Endothelial cell (in vitro differentiated cells): ENCODE measurements around the gene TMEM132C. TPM values are rescaled to one million over a fixed set of nuclear protein-coding genes. Genes with fewer than 3 reads are reported as not detected.
"Not testable (repeated sequence)": the region's sequence is repeated elsewhere in the genome, so short reads cannot be mapped to it uniquely, and the experiment has no call there.

Source experiments
- DNase-seq: peaks from one replicate; pipeline ENCODE4 v3.0.0; 2021; ENCODE audit warnings: low spot score
- H3K27ac Mint-ChIP-seq: one replicate; pipeline ENCODE4 v1.8.0; 2021; ENCODE audit warnings: mixed read lengths, inconsistent platforms; ENCODE audit not compliant: unreplicated experiment
- H3K27me3 Mint-ChIP-seq: one replicate; pipeline ENCODE4 v1.8.0; 2021; ENCODE audit warnings: mild to moderate bottlenecking, moderate library complexity, mixed read lengths, inconsistent platforms; ENCODE audit not compliant: unreplicated experiment
- H3K36me3 Mint-ChIP-seq: one replicate; pipeline ENCODE4 v1.8.0; 2021; ENCODE audit warnings: mild to moderate bottlenecking, low read depth, mixed read lengths, inconsistent platforms; ENCODE audit not compliant: unreplicated experiment
- H3K4me1 Mint-ChIP-seq: one replicate; pipeline ENCODE4 v1.8.0; 2021; ENCODE audit warnings: mild to moderate bottlenecking, mixed read lengths, inconsistent platforms; ENCODE audit not compliant: unreplicated experiment
- H3K4me3 Mint-ChIP-seq: one replicate; pipeline ENCODE4 v1.8.0; 2021; ENCODE audit warnings: mild to moderate bottlenecking, mixed read lengths, inconsistent platforms; ENCODE audit not compliant: unreplicated experiment
- H3K9me3 Mint-ChIP-seq: one replicate; pipeline ENCODE4 v1.8.0; 2021; ENCODE audit warnings: mixed read lengths, inconsistent platforms; ENCODE audit not compliant: unreplicated experiment
- total RNA-seq: library from RNA; stranded (reverse); fragmentation: NEBNext Ultra II Directional; extraction: Animal tissue kit (Norgen Biotek cat#: 25700); gene quantifications from one replicate; pipeline ENCODE4 v1.2.1, GENCODE V29; 2021; ENCODE audit not compliant: unreplicated experiment
- TF ChIP-seq, protein P1 (sequence below): fragments of 200-600 bp; sonication (generic); IDR thresholded peaks from one replicate; pipeline ENCODE4 v1.5.0; 2021; ENCODE audit warnings: antibody characterized with exemption; ENCODE audit not compliant: unreplicated experiment

TMEM132C gene
- total RNA-seq, 1 donor from 2014 or later: not detected

DNA sequence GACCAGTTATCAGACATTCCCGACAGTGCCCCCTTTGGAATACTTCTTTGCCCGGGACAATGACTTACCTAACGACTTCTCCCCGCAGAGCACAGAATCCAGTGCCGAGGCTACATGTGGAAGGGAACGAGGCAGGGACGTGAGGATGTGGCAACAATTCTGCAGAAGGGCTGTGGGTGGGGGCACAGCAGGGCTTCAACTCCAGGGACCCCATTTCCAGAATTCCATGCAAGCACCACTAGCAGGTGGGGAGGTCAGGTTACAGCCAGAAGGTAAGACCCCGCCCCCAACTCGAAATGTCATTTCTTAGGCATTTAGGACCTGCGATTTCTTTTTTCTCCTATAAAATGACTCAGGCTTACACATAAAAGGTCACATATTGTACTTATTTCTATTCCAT is 207.9 kb downstream of the TMEM132C start:
- H3K9me3 Mint-ChIP-seq: peaks cover 52% of the 10 kb centered on the region
- TF ChIP-seq, protein P1, sequence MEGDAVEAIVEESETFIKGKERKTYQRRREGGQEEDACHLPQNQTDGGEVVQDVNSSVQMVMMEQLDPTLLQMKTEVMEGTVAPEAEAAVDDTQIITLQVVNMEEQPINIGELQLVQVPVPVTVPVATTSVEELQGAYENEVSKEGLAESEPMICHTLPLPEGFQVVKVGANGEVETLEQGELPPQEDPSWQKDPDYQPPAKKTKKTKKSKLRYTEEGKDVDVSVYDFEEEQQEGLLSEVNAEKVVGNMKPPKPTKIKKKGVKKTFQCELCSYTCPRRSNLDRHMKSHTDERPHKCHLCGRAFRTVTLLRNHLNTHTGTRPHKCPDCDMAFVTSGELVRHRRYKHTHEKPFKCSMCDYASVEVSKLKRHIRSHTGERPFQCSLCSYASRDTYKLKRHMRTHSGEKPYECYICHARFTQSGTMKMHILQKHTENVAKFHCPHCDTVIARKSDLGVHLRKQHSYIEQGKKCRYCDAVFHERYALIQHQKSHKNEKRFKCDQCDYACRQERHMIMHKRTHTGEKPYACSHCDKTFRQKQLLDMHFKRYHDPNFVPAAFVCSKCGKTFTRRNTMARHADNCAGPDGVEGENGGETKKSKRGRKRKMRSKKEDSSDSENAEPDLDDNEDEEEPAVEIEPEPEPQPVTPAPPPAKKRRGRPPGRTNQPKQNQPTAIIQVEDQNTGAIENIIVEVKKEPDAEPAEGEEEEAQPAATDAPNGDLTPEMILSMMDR: no peak
- DNase-seq: no peak
- no peak overlapping the region for H3K4me3 Mint-ChIP-seq
- peaks cover 9% of the 10 kb centered on the region for H3K27me3 Mint-ChIP-seq
- no peak overlapping the region for H3K27ac Mint-ChIP-seq
- H3K36me3 Mint-ChIP-seq: peaks cover 16% of the 10 kb centered on the region
- H3K4me1 Mint-ChIP-seq: no peaks in the 10 kb centered on the region

DNA sequence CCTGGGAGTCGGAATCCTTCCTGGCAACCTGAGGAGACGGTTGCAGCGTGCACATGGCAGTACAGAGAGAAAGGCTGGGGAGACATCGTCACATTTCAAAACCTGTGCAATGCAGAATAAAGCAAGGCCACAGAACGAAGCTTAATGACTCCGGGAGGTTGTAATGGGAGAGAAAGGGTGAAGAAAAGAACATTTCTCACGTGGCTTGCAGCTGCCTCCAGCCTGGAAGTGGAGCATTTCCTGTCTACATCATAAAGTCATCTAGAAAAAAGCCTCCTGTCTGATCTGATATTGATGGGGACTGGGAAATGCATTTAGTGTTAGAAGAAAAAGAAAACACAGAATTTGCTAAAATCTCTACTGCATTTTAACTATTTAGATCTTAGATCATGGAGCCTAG is 209.3 kb downstream of the TMEM132C start:
- Mint-ChIP-seq H3K4me1 (no peaks in the 10 kb centered on the region), H3K36me3 (peaks cover 20% of the 10 kb centered on the region), H3K9me3 (peaks cover 47% of the 10 kb centered on the region), H3K4me3 (no peak overlapping the region), H3K27me3 (peaks cover 9% of the 10 kb centered on the region), H3K27ac (no peak overlapping the region)
- DNase-seq: no peak
- TF ChIP-seq, protein P1: no peak

DNA sequence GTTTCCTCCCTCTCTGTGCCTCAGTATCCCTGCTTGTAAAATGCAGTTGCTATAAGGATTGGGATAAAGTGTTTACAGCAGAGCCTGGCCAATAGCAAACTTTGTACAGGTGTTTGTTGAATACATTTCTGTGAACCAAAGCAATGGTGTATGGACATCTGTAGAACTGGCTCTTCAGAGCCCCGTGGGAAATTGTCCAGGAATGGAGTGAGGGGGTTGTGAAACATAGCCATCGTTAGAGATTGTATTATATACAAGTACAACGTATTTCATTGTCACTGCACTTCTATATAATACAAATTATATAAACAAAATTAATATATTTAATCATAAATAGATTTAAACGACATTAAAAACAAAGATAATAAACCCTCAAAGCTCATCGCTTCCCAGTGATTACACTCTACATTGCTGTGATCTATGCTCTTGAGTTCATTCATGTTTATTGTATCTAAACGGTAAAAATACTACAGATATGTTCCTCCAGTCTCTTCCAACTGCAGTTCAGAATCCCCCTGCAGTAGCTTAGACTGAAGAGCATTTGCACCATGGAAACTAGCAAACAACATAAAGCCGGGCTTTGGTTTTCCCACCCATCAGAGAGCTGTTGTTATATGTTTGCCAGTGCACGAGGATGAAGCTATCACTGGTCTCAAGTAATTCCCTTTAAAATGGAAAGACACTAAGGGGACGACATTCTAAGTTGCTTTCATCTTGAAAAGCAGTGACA is 216.7 kb downstream of the TMEM132C start:
- H3K4me3 Mint-ChIP-seq: no peak overlapping the region
- peaks cover 41% of the 10 kb centered on the region for H3K9me3 Mint-ChIP-seq
- TF ChIP-seq, protein P1: no peak
- H3K27me3 Mint-ChIP-seq: no peaks in the 10 kb centered on the region
- H3K4me1 Mint-ChIP-seq: no peaks in the 10 kb centered on the region
- DNase-seq: no peak
- H3K27ac Mint-ChIP-seq: no peak overlapping the region
- H3K36me3 Mint-ChIP-seq: peaks cover 28% of the 10 kb centered on the region

DNA sequence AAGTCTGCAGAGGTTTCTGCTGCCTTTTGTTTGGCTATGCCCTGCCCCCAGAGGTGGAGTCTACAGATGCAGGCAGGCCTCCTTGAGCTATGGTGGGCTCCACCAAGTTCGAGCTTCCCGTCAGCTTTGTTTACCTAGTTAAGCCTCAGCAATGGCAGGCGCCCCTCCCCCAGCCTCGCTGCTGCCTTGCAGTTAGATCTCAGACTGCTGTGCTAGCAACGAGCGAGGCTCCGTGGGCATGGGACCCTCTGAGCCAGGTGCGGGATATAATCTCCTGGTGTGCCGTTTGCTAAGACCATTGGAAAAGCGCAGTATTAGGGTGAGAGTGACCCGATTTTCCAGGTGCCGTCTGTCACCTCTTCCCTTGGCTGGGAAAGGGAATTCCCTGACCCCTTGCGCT is 230.4 kb downstream of the TMEM132C start:
- H3K4me1 Mint-ChIP-seq, H3K36me3 Mint-ChIP-seq, DNase-seq, H3K27ac Mint-ChIP-seq, H3K4me3 Mint-ChIP-seq, H3K27me3 Mint-ChIP-seq: not testable (repeated sequence)
- peaks cover 30% of the 10 kb centered on the region for H3K9me3 Mint-ChIP-seq

DNA sequence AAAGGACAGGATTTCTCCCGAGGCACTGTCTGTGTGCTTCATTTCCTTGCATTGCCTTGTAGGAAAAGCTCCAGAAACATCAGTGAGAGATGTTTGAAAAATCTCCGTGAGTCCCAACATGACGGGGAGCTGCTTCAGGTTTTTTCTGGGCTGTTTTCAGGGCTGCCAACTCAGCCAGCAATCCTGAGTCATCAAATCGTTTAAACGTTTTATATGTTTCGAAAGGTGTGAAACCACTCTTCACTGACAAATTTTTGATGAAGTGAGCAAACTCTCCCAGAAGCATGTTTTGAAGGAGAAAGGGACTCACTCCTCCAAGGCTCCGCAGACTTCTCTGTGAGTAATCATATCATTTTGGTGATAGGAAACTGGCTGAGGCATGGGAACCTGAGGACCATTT is 240.5 kb downstream of the TMEM132C start:
- no peak for DNase-seq
- TF ChIP-seq, protein P1: no peak
- H3K27ac Mint-ChIP-seq: no peak overlapping the region
- H3K27me3 Mint-ChIP-seq: peaks cover 5% of the 10 kb centered on the region
- no peak overlapping the region for H3K4me3 Mint-ChIP-seq
- peaks cover 54% of the 10 kb centered on the region for H3K9me3 Mint-ChIP-seq
- no peaks in the 10 kb centered on the region for H3K4me1 Mint-ChIP-seq
- peaks cover 22% of the 10 kb centered on the region for H3K36me3 Mint-ChIP-seq
